Subcutaneous adipose tissue (tissue), 4 donors: ENCODE measurements around the gene CAPN2. TPM values are rescaled to one million over a fixed set of nuclear protein-coding genes. Genes with fewer than 3 reads are reported as not detected.

Experiments
- CTCF ChIP-seq: fragments of 450-650 bp; IDR thresholded peaks from one replicate; pipeline ENCODE4 v1.5.1; 2016; ENCODE audit warnings: low read depth, mild to moderate bottlenecking, control low read depth, antibody characterized with exemption, moderate library complexity
- total RNA-seq, 4 donors: library from RNA; depleted of rRNA; stranded (reverse); fragments of >200 nt; gene quantifications; one replicate each; pipeline ENCODE4 v1.1.0, GENCODE V29; 2016

The CAPN2 gene
- total RNA-seq, 4 donors from 2014 or later = 177 to 263 (median 207) TPM

GRCh38 chr1:223691121-223691520 is 21.2 kb upstream of the CAPN2 start:
- no peak for TF ChIP-seq CTCF

- no peak for TF ChIP-seq CTCF
Observed at GRCh38 chr1:223695014-223695548, 17.3 kb upstream of the CAPN2 start.

- TF ChIP-seq CTCF = no peak
Observed at GRCh38 chr1:223695941-223696340, 16.4 kb upstream of the CAPN2 start.

GRCh38 chr1:223700388-223700918 is 11.9 kb upstream of the CAPN2 start:
- no peak for TF ChIP-seq CTCF

DNA sequence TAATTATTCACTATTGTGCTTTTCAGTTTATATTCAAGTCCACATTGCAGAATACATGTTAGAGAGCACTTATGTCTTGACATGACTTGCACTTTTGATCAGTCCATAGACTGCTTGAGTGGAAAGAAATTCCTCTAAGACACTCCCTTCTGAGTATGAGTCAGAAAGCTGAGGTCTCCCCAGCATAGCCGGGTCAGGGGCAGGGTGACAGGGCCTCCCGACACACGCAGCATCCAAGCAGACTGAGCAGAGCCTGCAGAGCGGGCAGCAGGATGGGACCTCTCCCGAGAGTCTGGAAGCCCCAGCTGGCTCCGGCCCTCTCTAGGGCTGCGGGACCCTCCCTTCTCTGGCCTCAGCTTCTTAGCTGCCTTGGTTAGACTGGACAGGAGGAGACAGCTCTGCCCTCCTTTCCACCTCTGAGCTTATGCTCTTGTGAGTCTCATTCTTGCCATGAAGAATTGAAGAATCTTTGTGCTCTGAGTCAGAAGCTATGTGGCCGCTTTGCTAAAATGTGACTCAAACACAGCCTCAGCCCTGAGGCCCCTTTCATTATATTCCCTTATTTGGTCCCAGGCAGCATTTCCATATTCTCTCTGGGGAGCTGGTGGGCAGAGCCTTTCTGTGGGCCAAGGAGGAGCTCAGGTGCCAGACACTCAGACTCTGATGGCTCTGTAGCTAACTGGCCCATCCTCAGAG is 11.2 kb upstream of the CAPN2 start:
- TF ChIP-seq CTCF = no peak

GRCh38 chr1:223702735-223703667 is 9.3 kb upstream of the CAPN2 start:
- no peak for TF ChIP-seq CTCF

GRCh38 chr1:223703668-223704013 is 8.7 kb upstream of the CAPN2 start:
- no peak for TF ChIP-seq CTCF
